Measurements from ENCODE around the gene ZNF107. TPM values are rescaled to one million over a fixed set of nuclear protein-coding genes. Genes with fewer than 3 reads are reported as not detected.

Gene ZNF107
- total RNA-seq, 1 donor from 2014 or later, result 0.85 TPM

- Histone ChIP-seq H3K27ac (no peak overlapping the region), H3K27me3 (no peaks in the 10 kb centered on the region), H3K36me3 (no peaks in the 10 kb centered on the region), H3K4me1 (no peaks in the 10 kb centered on the region), H3K4me3 (no peak overlapping the region), H3K9me3 (no peaks in the 10 kb centered on the region)
- no peak for TF ChIP-seq CTCF (IDR thresholded peaks at IDR 0.05)
- DNase-seq (ENCODE audit: low spot score in 2 of 2), result no peak
- intact Hi-C loops (cut with DNase I), result no loop called here
Measured at GRCh38 chr7:64633401-64633800, 32.5 kb upstream of the ZNF107 start.

GRCh38 chr7:64634406-64635062 is 31.4 kb upstream of the ZNF107 start:
- no peak overlapping the region for H3K27ac ChIP-seq
- H3K27me3 ChIP-seq, result no peaks in the 10 kb centered on the region
- no peak for DNase-seq (ENCODE audit: low spot score in 2 of 2)
- H3K36me3 ChIP-seq, result no peaks in the 10 kb centered on the region
- H3K4me1 ChIP-seq, result no peaks in the 10 kb centered on the region
- TF ChIP-seq CTCF (IDR thresholded peaks at IDR 0.05), result no peak
- intact Hi-C loops (cut with DNase I), result no loop called here
- H3K4me3 ChIP-seq, result no peak overlapping the region
- no peaks in the 10 kb centered on the region for H3K9me3 ChIP-seq

GRCh38 chr7:64636386-64636785 is 29.5 kb upstream of the ZNF107 start:
- H3K27me3 ChIP-seq, result no peaks in the 10 kb centered on the region
- H3K27ac ChIP-seq, result no peak overlapping the region
- intact Hi-C loops (cut with DNase I), result no loop called here
- no peaks in the 10 kb centered on the region for H3K9me3 ChIP-seq
- TF ChIP-seq CTCF (IDR thresholded peaks at IDR 0.05), result peak in 1 of 3 experiments; percentile 18
- DNase-seq (ENCODE audit: low spot score in 2 of 2), result no peak
- H3K4me3 ChIP-seq, result no peak overlapping the region
- no peaks in the 10 kb centered on the region for H3K36me3 ChIP-seq
- no peaks in the 10 kb centered on the region for H3K4me1 ChIP-seq

GRCh38 chr7:64637521-64638445 is 28.1 kb upstream of the ZNF107 start:
- Histone ChIP-seq H3K4me1 (no peaks in the 10 kb centered on the region), H3K9me3 (no peaks in the 10 kb centered on the region), H3K4me3 (no peak overlapping the region), H3K27me3 (no peaks in the 10 kb centered on the region), H3K27ac (no peak overlapping the region), H3K36me3 (no peaks in the 10 kb centered on the region)
- intact Hi-C loops (cut with DNase I), result no loop called here
- no peak for TF ChIP-seq CTCF (IDR thresholded peaks at IDR 0.05)
- DNase-seq (ENCODE audit: low spot score in 2 of 2), result no peak

GRCh38 chr7:64638822-64639221 is 27.1 kb upstream of the ZNF107 start:
- no peak for DNase-seq (ENCODE audit: low spot score in 2 of 2)
- no peaks in the 10 kb centered on the region for H3K27me3 ChIP-seq
- no peaks in the 10 kb centered on the region for H3K9me3 ChIP-seq
- H3K27ac ChIP-seq, result no peak overlapping the region
- no peaks in the 10 kb centered on the region for H3K36me3 ChIP-seq
- H3K4me1 ChIP-seq, result no peaks in the 10 kb centered on the region
- intact Hi-C loops (cut with DNase I), result no loop called here
- TF ChIP-seq CTCF (IDR thresholded peaks at IDR 0.05), result no peak
- no peak overlapping the region for H3K4me3 ChIP-seq

Measured in ascending aorta (tissue), 2 donors.